Fibroblast of lung (primary cell): ENCODE measurements around the gene SDCBP2. TPM values are rescaled to one million over a fixed set of nuclear protein-coding genes. Genes with fewer than 3 reads are reported as not detected.

Source experiments
- DNase-seq, 2 donors: peaks; one replicate each; pipeline versions ENCODE4 v3.0.0 to v3.0.0-alpha.2; 2010; ENCODE audit warnings: low read depth in 2 of 2
- H2AFZ ChIP-seq: 2 replicates; pipeline ENCODE4 v1.5.1; 2012; ENCODE audit warnings: low read length, control low read depth, inconsistent platforms
- H3K27ac ChIP-seq: 2 replicates; pipeline ENCODE4 v1.5.1; 2011; ENCODE audit warnings: low read length, control low read depth; ENCODE audit not compliant: insufficient read depth
- H3K27me3 ChIP-seq: 2 replicates; pipeline ENCODE4 v1.5.1; 2011; ENCODE audit warnings: mild to moderate bottlenecking, low read length; ENCODE audit not compliant: control insufficient read depth, insufficient read depth
- H3K36me3 ChIP-seq: 2 replicates; pipeline ENCODE4 v1.5.1; 2011; ENCODE audit warnings: low read length; ENCODE audit not compliant: control insufficient read depth, insufficient read depth
- H3K4me1 ChIP-seq: 2 replicates; pipeline ENCODE4 v1.5.1; 2011; ENCODE audit warnings: low read length; ENCODE audit not compliant: control insufficient read depth, insufficient read depth; ENCODE audit errors: extremely low read depth
- H3K4me2 ChIP-seq: 2 replicates; pipeline ENCODE4 v1.5.1; 2011; ENCODE audit warnings: low read length, control low read depth; ENCODE audit not compliant: insufficient read depth; ENCODE audit errors: extremely low read depth
- H3K4me3 ChIP-seq, 4 experiments: fragments of 200-600 bp in 1 of 4; sonication (generic) in 1 of 4; replicated peaks in 1 of 4; 2 replicates each; pipeline ENCODE4 v1.5.1; 2011 to 2016; ENCODE audit warnings: low read length in 4 of 4, low read depth in 3 of 4, mild to moderate bottlenecking in 3 of 4, control low read depth in 2 of 4, inconsistent platforms in 1 of 4, mixed read lengths in 1 of 4; ENCODE audit not compliant: insufficient read depth in 1 of 4; ENCODE audit errors: control extremely low read depth in 1 of 4
- H3K79me2 ChIP-seq: 2 replicates; pipeline ENCODE4 v1.5.1; 2012; ENCODE audit warnings: mild to moderate bottlenecking, low read length, inconsistent platforms; ENCODE audit not compliant: control insufficient read depth, insufficient read depth
- H3K9ac ChIP-seq: 2 replicates; pipeline ENCODE4 v1.5.1; 2011; ENCODE audit warnings: mild to moderate bottlenecking, low read length, control low read depth; ENCODE audit not compliant: insufficient read depth
- H3K9me3 ChIP-seq: 2 replicates; pipeline ENCODE4 v1.5.1; 2012; ENCODE audit warnings: low read depth, low read length; ENCODE audit not compliant: control insufficient read depth, insufficient read depth
- H4K20me1 ChIP-seq: 2 replicates; pipeline ENCODE4 v1.5.1; 2011; ENCODE audit warnings: low read length; ENCODE audit not compliant: control insufficient read depth, insufficient read depth; ENCODE audit errors: extremely low read depth
- EZH2 ChIP-seq: IDR thresholded peaks from 2 replicates; pipeline ENCODE4 v1.5.1; 2012; ENCODE audit warnings: low read length, control low read depth, mild to moderate bottlenecking; ENCODE audit errors: missing control alignments
- polyA plus RNA-seq, 2 donors: library from polyadenylated mRNA; depleted of rRNA in 1 of 2; stranded (reverse) in 1 of 2; unstranded in 1 of 2; fragments of >200 nt; gene quantifications; 2 replicates each; pipeline ENCODE4 v1.2.1, GENCODE V29; 2011 to 2012; ENCODE audit warnings: missing spikeins in 1 of 2
- total RNA-seq: library from RNA; depleted of rRNA; stranded (reverse); fragments of >200 nt; gene quantifications from 2 replicates; pipeline ENCODE4 v1.2.1, GENCODE V29; 2014
- TF ChIP-seq, protein P1 (sequence below), 2 donors: IDR thresholded peaks in 1 of 2; conservative IDR thresholded peaks in 1 of 2; 1 replicate in 1 of 2; 2 replicates in 1 of 2; pipeline ENCODE4 v1.5.1; 2011 to 2012; ENCODE audit warnings: low read length in 2 of 2, control low read depth in 1 of 2, inconsistent platforms in 1 of 2, low read depth in 1 of 2, mild to moderate bottlenecking in 1 of 2

SDCBP2 gene
- total and polyA plus RNA-seq, 2 donors (not counting 1 experiment from before 2014, with no cell fraction given), result 0.78 to 2.1 TPM

DNA sequence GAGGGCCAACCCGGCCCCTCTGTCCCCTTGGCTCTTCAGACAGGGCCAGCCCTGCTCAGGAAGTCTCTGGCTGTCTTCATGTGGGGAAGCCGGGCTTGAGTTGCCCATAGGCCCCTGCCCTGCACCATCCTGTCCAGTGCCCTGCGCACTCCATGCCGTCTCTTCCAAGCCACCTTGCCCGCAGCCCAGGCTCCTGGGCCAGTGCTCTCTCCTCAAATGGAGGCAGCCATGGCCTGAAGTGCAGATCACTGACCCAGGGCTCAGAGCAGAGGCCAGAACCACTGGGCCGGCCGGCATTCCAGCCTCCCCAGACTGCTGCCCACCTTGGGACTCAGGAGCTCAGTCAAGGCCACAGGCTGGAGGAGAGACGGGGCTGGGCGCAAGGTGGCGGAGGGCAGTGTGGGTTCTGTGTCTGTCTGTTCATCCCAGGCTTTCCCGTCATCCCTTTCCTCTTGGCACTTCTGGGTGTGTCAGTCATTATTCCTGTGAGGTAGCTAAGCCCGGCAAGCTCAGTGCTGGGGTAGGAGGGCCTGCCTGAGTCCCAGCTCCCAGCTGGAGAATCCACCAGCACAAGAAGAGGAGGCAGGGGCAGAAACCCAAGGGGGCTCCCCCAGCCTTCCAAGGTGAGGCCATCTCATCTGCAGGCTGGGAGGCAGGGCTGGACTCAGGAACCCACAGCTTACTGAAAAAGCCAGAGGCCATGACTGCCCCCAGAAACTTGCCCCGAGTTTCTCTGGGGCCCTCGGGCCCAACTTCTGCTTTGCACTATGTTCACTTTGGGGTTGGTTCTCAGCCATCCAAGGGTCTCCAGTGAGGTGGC lies 22.4 kb downstream of the SDCBP2 start:
- Histone ChIP-seq H2AFZ (no peak overlapping the region), H3K9me3 (no peaks in the 10 kb centered on the region), H3K27ac (no peak overlapping the region), H3K4me1 (no peaks in the 10 kb centered on the region), H4K20me1 (no peaks in the 10 kb centered on the region), H3K36me3 (peaks cover 7% of the 10 kb centered on the region), H3K27me3 (no peaks in the 10 kb centered on the region), H3K9ac (no peak overlapping the region), H3K79me2 (no peaks in the 10 kb centered on the region), H3K4me3 (no peak overlapping the region), H3K4me2 (no peak overlapping the region)
- TF ChIP-seq, protein P1, sequence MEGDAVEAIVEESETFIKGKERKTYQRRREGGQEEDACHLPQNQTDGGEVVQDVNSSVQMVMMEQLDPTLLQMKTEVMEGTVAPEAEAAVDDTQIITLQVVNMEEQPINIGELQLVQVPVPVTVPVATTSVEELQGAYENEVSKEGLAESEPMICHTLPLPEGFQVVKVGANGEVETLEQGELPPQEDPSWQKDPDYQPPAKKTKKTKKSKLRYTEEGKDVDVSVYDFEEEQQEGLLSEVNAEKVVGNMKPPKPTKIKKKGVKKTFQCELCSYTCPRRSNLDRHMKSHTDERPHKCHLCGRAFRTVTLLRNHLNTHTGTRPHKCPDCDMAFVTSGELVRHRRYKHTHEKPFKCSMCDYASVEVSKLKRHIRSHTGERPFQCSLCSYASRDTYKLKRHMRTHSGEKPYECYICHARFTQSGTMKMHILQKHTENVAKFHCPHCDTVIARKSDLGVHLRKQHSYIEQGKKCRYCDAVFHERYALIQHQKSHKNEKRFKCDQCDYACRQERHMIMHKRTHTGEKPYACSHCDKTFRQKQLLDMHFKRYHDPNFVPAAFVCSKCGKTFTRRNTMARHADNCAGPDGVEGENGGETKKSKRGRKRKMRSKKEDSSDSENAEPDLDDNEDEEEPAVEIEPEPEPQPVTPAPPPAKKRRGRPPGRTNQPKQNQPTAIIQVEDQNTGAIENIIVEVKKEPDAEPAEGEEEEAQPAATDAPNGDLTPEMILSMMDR (conservative IDR thresholded peaks at IDR 0.05 in 1 of 2, IDR thresholded peaks at IDR 0.05 in 1 of 2; ENCODE audit: low read depth in 1 of 2, low read length in 2 of 2), result no peak
- no peak for DNase-seq

DNA sequence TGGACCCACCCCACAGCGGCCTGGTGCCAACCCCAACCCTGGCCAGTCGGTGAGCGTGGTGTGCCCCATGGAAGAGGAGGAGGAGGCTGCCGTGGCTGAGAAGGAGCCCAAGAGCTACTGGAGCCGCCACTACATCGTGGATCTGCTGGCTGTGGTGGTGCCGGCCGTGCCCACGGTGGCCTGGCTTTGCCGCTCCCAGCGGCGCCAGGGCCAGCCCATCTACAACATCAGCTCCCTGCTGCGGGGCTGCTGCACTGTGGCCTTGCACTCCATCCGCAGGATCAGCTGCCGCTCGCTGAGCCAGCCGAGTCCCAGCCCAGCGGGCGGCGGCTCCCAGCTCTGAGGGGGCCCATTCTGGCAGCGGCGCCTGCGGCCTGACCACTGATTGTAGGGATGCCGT lies 23.2 kb downstream of the SDCBP2 start:
- H3K79me2 ChIP-seq, result no peaks in the 10 kb centered on the region

DNA sequence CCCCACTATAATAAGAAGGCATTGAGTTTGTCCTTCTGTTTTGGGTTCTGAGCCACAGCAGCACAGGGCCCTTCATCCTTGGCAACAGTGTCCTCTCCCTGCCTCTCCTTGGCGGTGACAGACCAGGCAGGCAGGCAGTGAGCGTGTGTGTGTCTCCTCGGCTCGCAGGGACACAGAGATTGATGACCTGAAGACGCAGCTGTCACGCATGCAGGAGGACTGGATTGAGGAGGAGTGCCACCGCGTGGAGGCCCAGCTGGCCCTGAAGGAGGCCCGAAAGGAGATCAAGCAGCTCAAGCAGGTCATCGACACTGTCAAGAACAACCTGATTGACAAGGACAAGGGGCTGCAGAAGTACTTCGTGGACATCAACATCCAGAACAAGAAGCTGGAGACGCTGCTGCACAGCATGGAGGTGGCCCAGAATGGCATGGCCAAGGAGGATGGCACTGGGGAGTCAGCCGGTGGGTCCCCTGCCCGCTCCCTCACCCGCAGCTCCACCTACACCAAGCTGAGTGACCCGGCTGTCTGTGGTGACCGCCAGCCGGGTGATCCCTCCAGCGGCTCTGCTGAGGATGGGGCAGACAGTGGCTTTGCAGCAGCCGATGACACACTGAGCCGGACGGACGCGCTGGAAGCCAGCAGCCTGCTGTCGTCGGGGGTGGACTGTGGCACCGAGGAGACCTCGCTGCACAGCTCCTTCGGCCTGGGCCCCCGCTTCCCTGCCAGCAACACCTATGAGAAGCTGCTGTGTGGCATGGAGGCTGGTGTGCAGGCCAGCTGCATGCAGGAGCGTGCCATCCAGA lies 24.0 kb downstream of the SDCBP2 start:
- TF ChIP-seq, protein P1 (conservative IDR thresholded peaks at IDR 0.05 in 1 of 2, IDR thresholded peaks at IDR 0.05 in 1 of 2; ENCODE audit: low read depth in 1 of 2, low read length in 2 of 2), result no peak
- no peak for TF ChIP-seq EZH2
- no peak for DNase-seq
- Histone ChIP-seq H3K4me1 (peaks cover 7% of the 10 kb centered on the region), H3K9ac (no peak overlapping the region), H4K20me1 (no peaks in the 10 kb centered on the region), H3K27ac (no peak overlapping the region), H3K4me2 (no peak overlapping the region), H3K79me2 (no peaks in the 10 kb centered on the region), H3K27me3 (no peaks in the 10 kb centered on the region), H2AFZ (no peak overlapping the region), H3K36me3 (peaks cover 7% of the 10 kb centered on the region), H3K4me3 (no peak overlapping the region), H3K9me3 (no peaks in the 10 kb centered on the region)

More for the DNA sequence above, 23.2 kb downstream of the SDCBP2 start:
- Histone ChIP-seq H3K36me3 (peaks cover 7% of the 10 kb centered on the region), H3K4me3 (no peak overlapping the region), H3K4me1 (peaks cover 4% of the 10 kb centered on the region), H3K27ac (no peak overlapping the region), H3K27me3 (no peaks in the 10 kb centered on the region), H3K4me2 (no peak overlapping the region), H3K9ac (no peak overlapping the region), H2AFZ (no peak overlapping the region), H3K9me3 (no peaks in the 10 kb centered on the region), H4K20me1 (no peaks in the 10 kb centered on the region)
- DNase-seq, result no peak
- TF ChIP-seq, protein P1 (conservative IDR thresholded peaks at IDR 0.05 in 1 of 2, IDR thresholded peaks at IDR 0.05 in 1 of 2; ENCODE audit: low read depth in 1 of 2, low read length in 2 of 2), result no peak
- TF ChIP-seq EZH2, result no peak
